H1 (cell line): ENCODE measurements around the gene PAGE5. TPM values are rescaled to one million over a fixed set of nuclear protein-coding genes. Genes with fewer than 3 reads are reported as not detected.

ENCODE experiments used
- E2F6 ChIP-seq: IDR thresholded peaks from 2 replicates; pipeline ENCODE4 v1.6.1; 2012; ENCODE audit warnings: inconsistent platforms
- EZH2 ChIP-seq: fragments of 200-600 bp; sonication (generic); IDR thresholded peaks from 2 replicates; pipeline ENCODE4 v1.7.1; 2012; ENCODE audit warnings: low read depth, mild to moderate bottlenecking, moderate library complexity, low read length, inconsistent platforms; ENCODE audit not compliant: severe bottlenecking
- JUND ChIP-seq: IDR thresholded peaks from 2 replicates; pipeline ENCODE4 v1.6.1; 2011; ENCODE audit warnings: mild to moderate bottlenecking, improper control_type of control experiment, low read length
- MAX ChIP-seq: IDR thresholded peaks from 2 replicates; pipeline ENCODE4 v1.6.1; 2012; ENCODE audit warnings: inconsistent platforms
- SRF ChIP-seq: IDR thresholded peaks from 2 replicates; pipeline ENCODE4 v1.6.1; 2011; ENCODE audit warnings: mild to moderate bottlenecking, low read depth, low read length, moderate library complexity
- polyA plus RNA-seq, 7 experiments: library from polyadenylated mRNA; depleted of rRNA in 3 of 7; stranded (reverse) in 5 of 7; unstranded in 2 of 7; fragments of >200 nt in 5 of 7; fragments of 200-250 nt in 2 of 7; gene quantifications; 1 replicate in 5 of 7; 2 replicates in 1 of 7; 4 replicates in 1 of 7; pipeline versions ENCODE4 v1.2.1 to v1.2.3, GENCODE V29; 2011 to 2013; ENCODE audit warnings: missing spikeins in 2 of 7, mixed read lengths in 2 of 7
- total RNA-seq: library from RNA; stranded (reverse); fragmentation: NEBNext Ultra II Directional; extraction: Animal tissue kit (Norgen Biotek cat#: 25700); gene quantifications from 2 replicates; pipeline ENCODE4 v1.2.1, GENCODE V29; 2021

Gene PAGE5
- total and polyA plus RNA-seq, 2 of the 8 experiments (the other 6 are each of a cell fraction or from before 2014, with no cell fraction given): not detected

- TF ChIP-seq E2F6 (no peak), EZH2 (no peak), MAX (no peak), SRF (no peak), JUND (no peak)
These were observed 18.1 kb upstream of the PAGE5 start (continued) for GRCh38 chrX:55201930-55202579.
